Suprapubic skin (tissue), 3 donors: Measurements from ENCODE around the gene ME3.

Experiments
- POLR2A ChIP-seq, 2 donors: fragments of 450-650 bp; IDR thresholded peaks; one replicate each; pipeline ENCODE4 v1.6.1; 2017; ENCODE audit warnings: antibody characterized with exemption in 2 of 2, mild to moderate bottlenecking in 2 of 2, moderate library complexity in 2 of 2
- TF ChIP-seq, protein P1 (sequence below), 2 donors: fragments of 200-600 bp in 1 of 2; fragments of 450-650 bp in 1 of 2; sonication (generic) in 1 of 2; IDR thresholded peaks; one replicate each; pipeline ENCODE4 v1.5.1; 2016 to 2019; ENCODE audit warnings: antibody characterized with exemption in 2 of 2, mild to moderate bottlenecking in 1 of 2, moderate library complexity in 1 of 2

DNA sequence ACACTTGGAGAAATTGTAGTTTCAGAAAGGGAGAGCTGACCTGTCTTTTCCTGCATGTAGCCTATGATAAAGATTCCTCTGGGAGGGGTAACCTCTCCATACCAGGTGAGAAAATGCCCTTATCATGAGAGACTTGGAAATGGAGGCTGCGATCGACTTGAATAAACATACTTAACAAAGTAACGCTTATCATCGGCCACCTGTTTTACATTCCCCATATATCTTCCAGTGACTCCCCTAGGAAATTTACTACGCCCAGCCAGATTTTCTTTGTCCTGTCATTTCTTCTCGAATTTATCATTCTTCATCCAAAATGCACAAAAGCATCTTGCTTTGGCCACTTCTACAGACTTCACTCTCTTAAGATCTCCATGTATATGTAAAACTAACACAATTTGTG is 154.2 kb downstream of the ME3 start:
- TF ChIP-seq POLR2A (IDR thresholded peaks at IDR 0.05), result no peak
- TF ChIP-seq, protein P1, sequence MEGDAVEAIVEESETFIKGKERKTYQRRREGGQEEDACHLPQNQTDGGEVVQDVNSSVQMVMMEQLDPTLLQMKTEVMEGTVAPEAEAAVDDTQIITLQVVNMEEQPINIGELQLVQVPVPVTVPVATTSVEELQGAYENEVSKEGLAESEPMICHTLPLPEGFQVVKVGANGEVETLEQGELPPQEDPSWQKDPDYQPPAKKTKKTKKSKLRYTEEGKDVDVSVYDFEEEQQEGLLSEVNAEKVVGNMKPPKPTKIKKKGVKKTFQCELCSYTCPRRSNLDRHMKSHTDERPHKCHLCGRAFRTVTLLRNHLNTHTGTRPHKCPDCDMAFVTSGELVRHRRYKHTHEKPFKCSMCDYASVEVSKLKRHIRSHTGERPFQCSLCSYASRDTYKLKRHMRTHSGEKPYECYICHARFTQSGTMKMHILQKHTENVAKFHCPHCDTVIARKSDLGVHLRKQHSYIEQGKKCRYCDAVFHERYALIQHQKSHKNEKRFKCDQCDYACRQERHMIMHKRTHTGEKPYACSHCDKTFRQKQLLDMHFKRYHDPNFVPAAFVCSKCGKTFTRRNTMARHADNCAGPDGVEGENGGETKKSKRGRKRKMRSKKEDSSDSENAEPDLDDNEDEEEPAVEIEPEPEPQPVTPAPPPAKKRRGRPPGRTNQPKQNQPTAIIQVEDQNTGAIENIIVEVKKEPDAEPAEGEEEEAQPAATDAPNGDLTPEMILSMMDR (IDR thresholded peaks at IDR 0.05), result no peak
